Measurements from ENCODE around the gene ME3.

- TF ChIP-seq, protein P1, sequence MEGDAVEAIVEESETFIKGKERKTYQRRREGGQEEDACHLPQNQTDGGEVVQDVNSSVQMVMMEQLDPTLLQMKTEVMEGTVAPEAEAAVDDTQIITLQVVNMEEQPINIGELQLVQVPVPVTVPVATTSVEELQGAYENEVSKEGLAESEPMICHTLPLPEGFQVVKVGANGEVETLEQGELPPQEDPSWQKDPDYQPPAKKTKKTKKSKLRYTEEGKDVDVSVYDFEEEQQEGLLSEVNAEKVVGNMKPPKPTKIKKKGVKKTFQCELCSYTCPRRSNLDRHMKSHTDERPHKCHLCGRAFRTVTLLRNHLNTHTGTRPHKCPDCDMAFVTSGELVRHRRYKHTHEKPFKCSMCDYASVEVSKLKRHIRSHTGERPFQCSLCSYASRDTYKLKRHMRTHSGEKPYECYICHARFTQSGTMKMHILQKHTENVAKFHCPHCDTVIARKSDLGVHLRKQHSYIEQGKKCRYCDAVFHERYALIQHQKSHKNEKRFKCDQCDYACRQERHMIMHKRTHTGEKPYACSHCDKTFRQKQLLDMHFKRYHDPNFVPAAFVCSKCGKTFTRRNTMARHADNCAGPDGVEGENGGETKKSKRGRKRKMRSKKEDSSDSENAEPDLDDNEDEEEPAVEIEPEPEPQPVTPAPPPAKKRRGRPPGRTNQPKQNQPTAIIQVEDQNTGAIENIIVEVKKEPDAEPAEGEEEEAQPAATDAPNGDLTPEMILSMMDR (IDR thresholded peaks at IDR 0.05), result no peak
- TF ChIP-seq, protein P2, sequence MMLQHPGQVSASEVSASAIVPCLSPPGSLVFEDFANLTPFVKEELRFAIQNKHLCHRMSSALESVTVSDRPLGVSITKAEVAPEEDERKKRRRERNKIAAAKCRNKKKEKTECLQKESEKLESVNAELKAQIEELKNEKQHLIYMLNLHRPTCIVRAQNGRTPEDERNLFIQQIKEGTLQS (CRISPR knock-in tag; conservative IDR thresholded peaks at IDR 0.05), result no peak
- TF ChIP-seq SMAD3 (CRISPR knock-in tag; IDR thresholded peaks at IDR 0.05; ENCODE audit: borderline replicate concordance) (no peak), IRF2 (CRISPR knock-in tag; IDR thresholded peaks at IDR 0.05; ENCODE audit: borderline replicate concordance, low read depth) (no peak), NR2C2 (CRISPR knock-in tag; IDR thresholded peaks at IDR 0.05) (no peak), MYBL2 (CRISPR knock-in tag; IDR thresholded peaks at IDR 0.05) (no peak), ARID4B (CRISPR knock-in tag; IDR thresholded peaks at IDR 0.05; ENCODE audit: borderline replicate concordance) (no peak), ZBTB21 (CRISPR knock-in tag; IDR thresholded peaks at IDR 0.05; ENCODE audit: borderline replicate concordance) (no peak), SMAD4 (CRISPR knock-in tag; IDR thresholded peaks at IDR 0.05) (no peak)
- TF ChIP-seq, protein P3, sequence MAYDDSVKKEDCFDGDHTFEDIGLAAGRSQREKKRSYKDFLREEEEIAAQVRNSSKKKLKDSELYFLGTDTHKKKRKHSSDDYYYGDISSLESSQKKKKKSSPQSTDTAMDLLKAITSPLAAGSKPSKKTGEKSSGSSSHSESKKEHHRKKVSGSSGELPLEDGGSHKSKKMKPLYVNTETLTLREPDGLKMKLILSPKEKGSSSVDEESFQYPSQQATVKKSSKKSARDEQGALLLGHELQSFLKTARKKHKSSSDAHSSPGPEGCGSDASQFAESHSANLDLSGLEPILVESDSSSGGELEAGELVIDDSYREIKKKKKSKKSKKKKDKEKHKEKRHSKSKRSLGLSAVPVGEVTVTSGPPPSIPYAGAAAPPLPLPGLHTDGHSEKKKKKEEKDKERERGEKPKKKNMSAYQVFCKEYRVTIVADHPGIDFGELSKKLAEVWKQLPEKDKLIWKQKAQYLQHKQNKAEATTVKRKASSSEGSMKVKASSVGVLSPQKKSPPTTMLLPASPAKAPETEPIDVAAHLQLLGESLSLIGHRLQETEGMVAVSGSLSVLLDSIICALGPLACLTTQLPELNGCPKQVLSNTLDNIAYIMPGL (CRISPR knock-in tag; IDR thresholded peaks at IDR 0.05), result no peak
- TF ChIP-seq, protein P4, sequence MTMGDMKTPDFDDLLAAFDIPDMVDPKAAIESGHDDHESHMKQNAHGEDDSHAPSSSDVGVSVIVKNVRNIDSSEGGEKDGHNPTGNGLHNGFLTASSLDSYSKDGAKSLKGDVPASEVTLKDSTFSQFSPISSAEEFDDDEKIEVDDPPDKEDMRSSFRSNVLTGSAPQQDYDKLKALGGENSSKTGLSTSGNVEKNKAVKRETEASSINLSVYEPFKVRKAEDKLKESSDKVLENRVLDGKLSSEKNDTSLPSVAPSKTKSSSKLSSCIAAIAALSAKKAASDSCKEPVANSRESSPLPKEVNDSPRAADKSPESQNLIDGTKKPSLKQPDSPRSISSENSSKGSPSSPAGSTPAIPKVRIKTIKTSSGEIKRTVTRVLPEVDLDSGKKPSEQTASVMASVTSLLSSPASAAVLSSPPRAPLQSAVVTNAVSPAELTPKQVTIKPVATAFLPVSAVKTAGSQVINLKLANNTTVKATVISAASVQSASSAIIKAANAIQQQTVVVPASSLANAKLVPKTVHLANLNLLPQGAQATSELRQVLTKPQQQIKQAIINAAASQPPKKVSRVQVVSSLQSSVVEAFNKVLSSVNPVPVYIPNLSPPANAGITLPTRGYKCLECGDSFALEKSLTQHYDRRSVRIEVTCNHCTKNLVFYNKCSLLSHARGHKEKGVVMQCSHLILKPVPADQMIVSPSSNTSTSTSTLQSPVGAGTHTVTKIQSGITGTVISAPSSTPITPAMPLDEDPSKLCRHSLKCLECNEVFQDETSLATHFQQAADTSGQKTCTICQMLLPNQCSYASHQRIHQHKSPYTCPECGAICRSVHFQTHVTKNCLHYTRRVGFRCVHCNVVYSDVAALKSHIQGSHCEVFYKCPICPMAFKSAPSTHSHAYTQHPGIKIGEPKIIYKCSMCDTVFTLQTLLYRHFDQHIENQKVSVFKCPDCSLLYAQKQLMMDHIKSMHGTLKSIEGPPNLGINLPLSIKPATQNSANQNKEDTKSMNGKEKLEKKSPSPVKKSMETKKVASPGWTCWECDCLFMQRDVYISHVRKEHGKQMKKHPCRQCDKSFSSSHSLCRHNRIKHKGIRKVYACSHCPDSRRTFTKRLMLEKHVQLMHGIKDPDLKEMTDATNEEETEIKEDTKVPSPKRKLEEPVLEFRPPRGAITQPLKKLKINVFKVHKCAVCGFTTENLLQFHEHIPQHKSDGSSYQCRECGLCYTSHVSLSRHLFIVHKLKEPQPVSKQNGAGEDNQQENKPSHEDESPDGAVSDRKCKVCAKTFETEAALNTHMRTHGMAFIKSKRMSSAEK (CRISPR knock-in tag; IDR thresholded peaks at IDR 0.05; ENCODE audit: borderline replicate concordance), result no peak
These were observed 46.1 kb upstream of the ME3 start for GRCh38 chr11:86718521-86718920.
